ENCODE results near the gene FOXI2. TPM values are rescaled to one million over a fixed set of nuclear protein-coding genes. Genes with fewer than 3 reads are reported as not detected.

The FOXI2 gene
- total RNA-seq, 2 donors from 2014 or later: 0.78 TPM; not detected in 1

DNA sequence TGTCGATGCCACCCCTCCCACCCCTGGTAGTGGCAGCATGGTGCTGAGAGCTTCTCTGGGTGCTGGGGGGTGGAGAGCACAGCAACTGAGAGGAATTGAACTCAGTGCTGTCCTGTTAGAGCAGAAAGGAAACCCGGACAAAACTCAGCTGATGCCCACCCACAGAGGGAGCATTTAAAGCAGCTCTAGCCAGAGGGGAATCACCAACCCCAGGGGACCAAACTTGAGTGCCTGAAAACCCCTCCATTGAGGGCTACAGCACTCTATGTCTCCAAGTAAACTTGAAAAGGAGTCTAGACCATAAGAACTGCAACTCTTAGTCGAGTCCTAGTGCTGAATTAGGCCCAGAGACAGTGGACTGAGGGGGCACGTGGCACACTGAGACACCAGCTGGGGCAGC is 16.8 kb upstream of the FOXI2 start:
- ATAC-seq (ENCODE audit: insufficient number of reproducible peaks, low FRiP score, low read depth): no peak
- no peaks in the 10 kb centered on the region for H3K4me1 ChIP-seq (ENCODE audit: control insufficient read depth in 1 of 2, low read depth in 2 of 2)
- H3K27ac ChIP-seq: no peak overlapping the region
- no peak overlapping the region for H3K4me3 ChIP-seq
- TF ChIP-seq, protein P1, sequence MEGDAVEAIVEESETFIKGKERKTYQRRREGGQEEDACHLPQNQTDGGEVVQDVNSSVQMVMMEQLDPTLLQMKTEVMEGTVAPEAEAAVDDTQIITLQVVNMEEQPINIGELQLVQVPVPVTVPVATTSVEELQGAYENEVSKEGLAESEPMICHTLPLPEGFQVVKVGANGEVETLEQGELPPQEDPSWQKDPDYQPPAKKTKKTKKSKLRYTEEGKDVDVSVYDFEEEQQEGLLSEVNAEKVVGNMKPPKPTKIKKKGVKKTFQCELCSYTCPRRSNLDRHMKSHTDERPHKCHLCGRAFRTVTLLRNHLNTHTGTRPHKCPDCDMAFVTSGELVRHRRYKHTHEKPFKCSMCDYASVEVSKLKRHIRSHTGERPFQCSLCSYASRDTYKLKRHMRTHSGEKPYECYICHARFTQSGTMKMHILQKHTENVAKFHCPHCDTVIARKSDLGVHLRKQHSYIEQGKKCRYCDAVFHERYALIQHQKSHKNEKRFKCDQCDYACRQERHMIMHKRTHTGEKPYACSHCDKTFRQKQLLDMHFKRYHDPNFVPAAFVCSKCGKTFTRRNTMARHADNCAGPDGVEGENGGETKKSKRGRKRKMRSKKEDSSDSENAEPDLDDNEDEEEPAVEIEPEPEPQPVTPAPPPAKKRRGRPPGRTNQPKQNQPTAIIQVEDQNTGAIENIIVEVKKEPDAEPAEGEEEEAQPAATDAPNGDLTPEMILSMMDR (IDR thresholded peaks at IDR 0.05): no peak
- H3K36me3 ChIP-seq: no peaks in the 10 kb centered on the region
- no peak for DNase-seq (ENCODE audit: low spot score)
- H3K27me3 ChIP-seq (replicated peaks; ENCODE audit: insufficient read depth): no peaks in the 10 kb centered on the region
- H3K9me3 ChIP-seq: no peaks in the 10 kb centered on the region

DNA sequence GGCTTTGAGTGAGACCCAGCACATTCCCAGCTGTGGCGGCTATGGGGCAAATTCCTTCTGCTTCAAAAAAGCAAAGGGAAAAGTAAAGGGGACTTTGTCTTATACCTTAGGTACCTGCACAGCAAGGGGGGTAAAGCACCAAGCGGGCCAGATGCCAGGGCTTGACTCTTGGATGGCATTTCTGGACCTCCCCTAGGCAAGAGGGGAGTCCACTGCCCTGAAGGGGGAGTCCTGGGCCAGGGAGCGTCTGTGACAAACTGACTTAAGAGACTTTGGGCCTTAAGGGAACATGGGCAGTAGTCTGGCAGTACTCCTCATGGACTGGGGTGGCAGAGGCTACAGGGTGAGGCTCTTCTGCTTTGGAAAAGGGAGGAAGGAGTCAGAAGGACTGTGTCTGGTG is 16.1 kb upstream of the FOXI2 start:
- no peaks in the 10 kb centered on the region for H3K4me1 ChIP-seq (ENCODE audit: control insufficient read depth in 1 of 2, low read depth in 2 of 2)
- no peaks in the 10 kb centered on the region for H3K9me3 ChIP-seq
- TF ChIP-seq, protein P1 (IDR thresholded peaks at IDR 0.05): no peak
- H3K36me3 ChIP-seq: no peaks in the 10 kb centered on the region
- H3K27ac ChIP-seq: no peak overlapping the region
- ATAC-seq (ENCODE audit: insufficient number of reproducible peaks, low FRiP score, low read depth) (no peak), DNase-seq (ENCODE audit: low spot score) (no peak)
- no peak overlapping the region for H3K4me3 ChIP-seq
- no peaks in the 10 kb centered on the region for H3K27me3 ChIP-seq (replicated peaks; ENCODE audit: insufficient read depth)

DNA sequence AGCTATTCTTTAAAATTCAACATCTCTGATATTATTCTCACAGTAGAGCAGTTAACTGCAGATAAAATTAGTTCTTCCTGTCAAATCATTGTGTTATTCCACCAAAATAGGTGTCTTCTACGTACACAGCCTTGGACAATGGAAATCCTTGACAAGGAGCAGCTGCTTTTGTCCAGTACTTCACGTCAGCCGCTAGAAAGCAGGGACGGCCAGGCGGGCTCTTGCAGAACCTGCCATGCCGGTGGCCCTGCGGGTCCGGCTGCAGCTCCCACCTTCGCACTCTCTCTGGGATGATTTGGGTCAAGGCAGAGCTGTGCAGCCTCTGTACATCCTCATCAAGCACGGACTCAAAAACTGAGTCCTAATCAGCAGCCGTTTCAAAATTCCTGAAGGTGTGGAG is 2.2 kb upstream of the FOXI2 start:
- H3K27me3 ChIP-seq (replicated peaks; ENCODE audit: insufficient read depth): no peaks in the 10 kb centered on the region
- ATAC-seq (ENCODE audit: insufficient number of reproducible peaks, low FRiP score, low read depth): no peak

DNA sequence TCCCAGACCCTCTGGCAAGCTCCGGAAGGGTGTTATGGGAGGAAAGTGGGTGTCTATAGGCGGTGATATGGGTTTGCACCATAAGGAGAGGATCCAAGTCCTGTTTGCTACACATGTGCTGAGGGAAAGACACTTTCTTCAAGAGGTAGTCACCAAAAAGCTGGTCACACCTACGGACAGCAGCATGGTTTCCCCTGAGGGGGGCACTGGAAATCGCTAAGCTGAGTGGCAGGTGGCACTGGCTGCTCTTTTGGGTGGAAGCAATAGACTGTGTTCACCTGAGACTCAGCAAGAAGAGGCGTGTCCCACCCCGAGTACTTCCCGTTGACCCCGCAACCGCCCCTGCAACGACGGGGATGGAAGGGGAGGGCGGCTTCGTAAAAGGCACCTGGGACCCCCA is 1.8 kb upstream of the FOXI2 start:
- TF ChIP-seq, protein P1 (IDR thresholded peaks at IDR 0.05): no peak
- H3K9me3 ChIP-seq: no peaks in the 10 kb centered on the region
- ATAC-seq (ENCODE audit: insufficient number of reproducible peaks, low FRiP score, low read depth) (no peak), DNase-seq (ENCODE audit: low spot score) (no peak)
- no peak overlapping the region for H3K4me3 ChIP-seq
- H3K4me1 ChIP-seq (ENCODE audit: control insufficient read depth in 1 of 2, low read depth in 2 of 2): peaks cover 0 to 11% of the 10 kb centered on the region in 2 donors
- no peaks in the 10 kb centered on the region for H3K27me3 ChIP-seq (replicated peaks; ENCODE audit: insufficient read depth)
- H3K36me3 ChIP-seq: no peaks in the 10 kb centered on the region
- H3K27ac ChIP-seq: no peak overlapping the region

More for the DNA sequence above, 2.2 kb upstream of the FOXI2 start:
- TF ChIP-seq, protein P1 (IDR thresholded peaks at IDR 0.05): no peak
- no peak overlapping the region for H3K4me3 ChIP-seq
- no peaks in the 10 kb centered on the region for H3K9me3 ChIP-seq
- DNase-seq (ENCODE audit: low spot score): no peak
- H3K27ac ChIP-seq: no peak overlapping the region
- H3K36me3 ChIP-seq: no peaks in the 10 kb centered on the region
- peaks cover 0 to 11% of the 10 kb centered on the region in 2 donors for H3K4me1 ChIP-seq (ENCODE audit: control insufficient read depth in 1 of 2, low read depth in 2 of 2)

DNA sequence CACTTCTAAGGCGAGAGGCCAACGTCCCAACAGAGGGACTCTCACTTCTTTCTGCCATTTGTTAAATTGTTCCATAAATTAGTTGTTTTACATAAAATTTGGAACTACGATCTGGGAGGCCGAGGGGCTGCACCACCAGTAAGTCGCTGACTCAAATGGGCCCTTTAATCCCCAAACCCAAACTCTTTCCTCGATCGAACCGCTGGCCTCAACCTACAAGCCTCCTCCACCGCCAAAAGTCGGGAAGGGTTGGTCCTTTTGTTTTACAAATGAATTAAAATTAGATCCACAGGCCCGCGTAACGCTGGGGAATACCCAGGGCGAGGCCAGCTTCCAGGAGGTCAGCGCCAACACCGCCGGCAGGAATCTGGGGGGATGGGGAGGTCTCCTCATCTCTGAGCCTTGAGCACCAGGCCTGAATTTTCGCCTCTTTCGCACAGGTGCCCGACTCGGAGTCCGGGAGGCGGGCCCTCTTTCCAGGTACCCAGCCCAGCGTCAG is 1.2 kb upstream of the FOXI2 start:
- Histone ChIP-seq H3K27me3 (replicated peaks; ENCODE audit: insufficient read depth) (no peaks in the 10 kb centered on the region), H3K36me3 (no peaks in the 10 kb centered on the region), H3K4me1 (ENCODE audit: control insufficient read depth in 1 of 2, low read depth in 2 of 2) (peaks cover 0 to 11% of the 10 kb centered on the region in 2 donors), H3K4me3 (no peak overlapping the region), H3K27ac (no peak overlapping the region), H3K9me3 (no peaks in the 10 kb centered on the region)
- ATAC-seq (ENCODE audit: insufficient number of reproducible peaks, low FRiP score, low read depth) (no peak), DNase-seq (ENCODE audit: low spot score) (no peak)
- TF ChIP-seq, protein P1 (IDR thresholded peaks at IDR 0.05): no peak
